ENCODE measurements around the gene LCN15.

Gene LCN15

GRCh38 chr9:136753371-136754058 lies 10.8 kb downstream of the LCN15 start:
- no peaks in the 10 kb centered on the region for H3K27me3 ChIP-seq (ENCODE audit: insufficient read depth, low read length)
- no peaks in the 10 kb centered on the region for H3K9me3 ChIP-seq (ENCODE audit: insufficient read depth, low read depth, low read length)
- no peak overlapping the region for H3K9ac ChIP-seq (ENCODE audit: low read depth, low read length)
- no peaks in the 10 kb centered on the region for H3K4me1 ChIP-seq (ENCODE audit: insufficient read depth, low read length)
- no peak overlapping the region for H3K4me3 ChIP-seq (ENCODE audit: low read length)
- WGBS = 86% methylated on average over 31 of the region's 31 CpGs
- no peaks in the 10 kb centered on the region for H3K36me3 ChIP-seq (ENCODE audit: insufficient read depth, low read length)
- no peak overlapping the region for H3K27ac ChIP-seq (ENCODE audit: low read depth, low read length)

GRCh38 chr9:136751814-136752213 lies 12.5 kb downstream of the LCN15 start:
- Histone ChIP-seq H3K36me3 (ENCODE audit: insufficient read depth, low read length) (no peaks in the 10 kb centered on the region), H3K27me3 (ENCODE audit: insufficient read depth, low read length) (no peaks in the 10 kb centered on the region), H3K4me3 (ENCODE audit: low read length) (no peak overlapping the region), H3K9ac (ENCODE audit: low read depth, low read length) (no peak overlapping the region), H3K27ac (ENCODE audit: low read depth, low read length) (no peak overlapping the region), H3K9me3 (ENCODE audit: insufficient read depth, low read depth, low read length) (no peaks in the 10 kb centered on the region), H3K4me1 (ENCODE audit: insufficient read depth, low read length) (no peaks in the 10 kb centered on the region)

- no peak overlapping the region for H3K27ac ChIP-seq (ENCODE audit: low read depth, low read length)
- WGBS = 96% methylated on average over 1 of the region's 1 CpG
- H3K4me1 ChIP-seq (ENCODE audit: insufficient read depth, low read length) = no peaks in the 10 kb centered on the region
- no peak overlapping the region for H3K9ac ChIP-seq (ENCODE audit: low read depth, low read length)
- H3K9me3 ChIP-seq (ENCODE audit: insufficient read depth, low read depth, low read length) = no peaks in the 10 kb centered on the region
- H3K27me3 ChIP-seq (ENCODE audit: insufficient read depth, low read length) = no peaks in the 10 kb centered on the region
- no peak overlapping the region for H3K4me3 ChIP-seq (ENCODE audit: low read length)
- no peaks in the 10 kb centered on the region for H3K36me3 ChIP-seq (ENCODE audit: insufficient read depth, low read length)
Observed at GRCh38 chr9:136751244-136751643, 13.1 kb downstream of the LCN15 start.

- H3K27ac ChIP-seq (ENCODE audit: low read depth, low read length) = no peak overlapping the region
- H3K36me3 ChIP-seq (ENCODE audit: insufficient read depth, low read length) = no peaks in the 10 kb centered on the region
- no peaks in the 10 kb centered on the region for H3K9me3 ChIP-seq (ENCODE audit: insufficient read depth, low read depth, low read length)
- 80% methylated on average over 2 of the region's 2 CpGs for WGBS
- no peaks in the 10 kb centered on the region for H3K27me3 ChIP-seq (ENCODE audit: insufficient read depth, low read length)
- H3K4me3 ChIP-seq (ENCODE audit: low read length) = no peak overlapping the region
- H3K9ac ChIP-seq (ENCODE audit: low read depth, low read length) = no peak overlapping the region
- H3K4me1 ChIP-seq (ENCODE audit: insufficient read depth, low read length) = no peaks in the 10 kb centered on the region
Observed at GRCh38 chr9:136750526-136750925, 13.8 kb downstream of the LCN15 start.

- Histone ChIP-seq H3K9ac (ENCODE audit: low read depth, low read length) (no peak overlapping the region), H3K9me3 (ENCODE audit: insufficient read depth, low read depth, low read length) (no peaks in the 10 kb centered on the region), H3K27me3 (ENCODE audit: insufficient read depth, low read length) (no peaks in the 10 kb centered on the region), H3K36me3 (ENCODE audit: insufficient read depth, low read length) (no peaks in the 10 kb centered on the region), H3K4me3 (ENCODE audit: low read length) (no peak overlapping the region), H3K27ac (ENCODE audit: low read depth, low read length) (no peak overlapping the region), H3K4me1 (ENCODE audit: insufficient read depth, low read length) (no peaks in the 10 kb centered on the region)
- 88% methylated on average over 21 of the region's 21 CpGs for WGBS
Observed at GRCh38 chr9:136748666-136749611, 15.4 kb downstream of the LCN15 start.

GRCh38 chr9:136748201-136748600 lies 16.1 kb downstream of the LCN15 start, which contains the start of gene LCN6:
LCN6 (minus strand) TSS chr9:136748525; CDS start chr9:136748483, 42 bp downstream.
- Histone ChIP-seq H3K4me1 (ENCODE audit: insufficient read depth, low read length) (no peaks in the 10 kb centered on the region), H3K9ac (ENCODE audit: low read depth, low read length) (no peak within 1 kb of the TSS), H3K4me3 (ENCODE audit: low read length) (no peak within 1 kb of the TSS), H3K27ac (ENCODE audit: low read depth, low read length) (no peak within 1 kb of the TSS), H3K36me3 (ENCODE audit: insufficient read depth, low read length) (no peaks in the 10 kb centered on the region), H3K9me3 (ENCODE audit: insufficient read depth, low read depth, low read length) (no peaks in the 10 kb centered on the region), H3K27me3 (ENCODE audit: insufficient read depth, low read length) (no peaks in the 10 kb centered on the region)
- whole genome bisulfite sequencing = 85% methylated on average over 8 of the region's 8 CpGs

- no peak overlapping the region for H3K27ac ChIP-seq (ENCODE audit: low read depth, low read length)
- no peaks in the 10 kb centered on the region for H3K27me3 ChIP-seq (ENCODE audit: insufficient read depth, low read length)
- no peaks in the 10 kb centered on the region for H3K4me1 ChIP-seq (ENCODE audit: insufficient read depth, low read length)
- H3K4me3 ChIP-seq (ENCODE audit: low read length) = no peak overlapping the region
- H3K36me3 ChIP-seq (ENCODE audit: insufficient read depth, low read length) = no peaks in the 10 kb centered on the region
- WGBS = 91% methylated on average over 22 of the region's 22 CpGs
- H3K9ac ChIP-seq (ENCODE audit: low read depth, low read length) = no peak overlapping the region
- no peaks in the 10 kb centered on the region for H3K9me3 ChIP-seq (ENCODE audit: insufficient read depth, low read depth, low read length)
Observed at GRCh38 chr9:136747161-136748060, 16.9 kb downstream of the LCN15 start.

GRCh38 chr9:136746621-136747020 lies 17.7 kb downstream of the LCN15 start:
- Histone ChIP-seq H3K9ac (ENCODE audit: low read depth, low read length) (no peak overlapping the region), H3K36me3 (ENCODE audit: insufficient read depth, low read length) (no peaks in the 10 kb centered on the region), H3K27ac (ENCODE audit: low read depth, low read length) (no peak overlapping the region), H3K9me3 (ENCODE audit: insufficient read depth, low read depth, low read length) (no peaks in the 10 kb centered on the region), H3K4me1 (ENCODE audit: insufficient read depth, low read length) (no peaks in the 10 kb centered on the region), H3K27me3 (ENCODE audit: insufficient read depth, low read length) (no peaks in the 10 kb centered on the region), H3K4me3 (ENCODE audit: low read length) (no peak overlapping the region)
- WGBS = 94% methylated on average over 18 of the region's 18 CpGs

- Histone ChIP-seq H3K4me3 (ENCODE audit: low read length) (no peak overlapping the region), H3K9ac (ENCODE audit: low read depth, low read length) (no peak overlapping the region), H3K36me3 (ENCODE audit: insufficient read depth, low read length) (no peaks in the 10 kb centered on the region), H3K27me3 (ENCODE audit: insufficient read depth, low read length) (no peaks in the 10 kb centered on the region), H3K4me1 (ENCODE audit: insufficient read depth, low read length) (no peaks in the 10 kb centered on the region), H3K9me3 (ENCODE audit: insufficient read depth, low read depth, low read length) (no peaks in the 10 kb centered on the region), H3K27ac (ENCODE audit: low read depth, low read length) (no peak overlapping the region)
- 96% methylated on average over 8 of the region's 22 CpGs for WGBS
Observed at GRCh38 chr9:136746155-136746490, 18.2 kb downstream of the LCN15 start.

- Histone ChIP-seq H3K27ac (ENCODE audit: low read depth, low read length) (no peak overlapping the region), H3K9me3 (ENCODE audit: insufficient read depth, low read depth, low read length) (no peaks in the 10 kb centered on the region), H3K9ac (ENCODE audit: low read depth, low read length) (no peak overlapping the region), H3K36me3 (ENCODE audit: insufficient read depth, low read length) (no peaks in the 10 kb centered on the region), H3K4me3 (ENCODE audit: low read length) (no peak overlapping the region), H3K4me1 (ENCODE audit: insufficient read depth, low read length) (no peaks in the 10 kb centered on the region), H3K27me3 (ENCODE audit: insufficient read depth, low read length) (no peaks in the 10 kb centered on the region)
- 88% methylated on average over 23 of the region's 23 CpGs for WGBS
Observed at GRCh38 chr9:136745389-136746154, 18.7 kb downstream of the LCN15 start.
